Measurements from ENCODE around the gene CDH13. TPM values are rescaled to one million over a fixed set of nuclear protein-coding genes. Genes with fewer than 3 reads are reported as not detected.

CDH13 gene
- total RNA-seq, 4 donors from 2014 or later = 6.4 to 19.7 (median 11.7) TPM

- no peak for TF ChIP-seq CTCF (IDR thresholded peaks at IDR 0.05; ENCODE audit: low read depth)
Measured at GRCh38 chr16:83699817-83700216, 1073.0 kb downstream of the CDH13 start.

- no peak for TF ChIP-seq CTCF (IDR thresholded peaks at IDR 0.05; ENCODE audit: low read depth)
Measured at GRCh38 chr16:83700918-83701317, 1074.1 kb downstream of the CDH13 start.

GRCh38 chr16:83701494-83701893 lies 1074.7 kb downstream of the CDH13 start:
- TF ChIP-seq CTCF (IDR thresholded peaks at IDR 0.05; ENCODE audit: low read depth) = no peak

- TF ChIP-seq CTCF (IDR thresholded peaks at IDR 0.05; ENCODE audit: low read depth) = no peak
Measured at GRCh38 chr16:83704656-83705055, 1077.9 kb downstream of the CDH13 start.

- TF ChIP-seq CTCF (IDR thresholded peaks at IDR 0.05; ENCODE audit: low read depth) = no peak
Measured at GRCh38 chr16:83705856-83706255, 1079.1 kb downstream of the CDH13 start.

GRCh38 chr16:83706394-83706793 lies 1079.6 kb downstream of the CDH13 start:
- no peak for TF ChIP-seq CTCF (IDR thresholded peaks at IDR 0.05; ENCODE audit: low read depth)

GRCh38 chr16:83711069-83711468 lies 1084.3 kb downstream of the CDH13 start:
- TF ChIP-seq CTCF (IDR thresholded peaks at IDR 0.05; ENCODE audit: low read depth) = no peak
